LNCAP (cell line): ENCODE measurements around the gene AKT3.

Experiments
- TF ChIP-seq, protein P1 (sequence below): fragments of 450-650 bp; IDR thresholded peaks from 2 replicates; pipeline ENCODE4 v1.5.1; 2017; ENCODE audit warnings: mild to moderate bottlenecking

The AKT3 gene

DNA sequence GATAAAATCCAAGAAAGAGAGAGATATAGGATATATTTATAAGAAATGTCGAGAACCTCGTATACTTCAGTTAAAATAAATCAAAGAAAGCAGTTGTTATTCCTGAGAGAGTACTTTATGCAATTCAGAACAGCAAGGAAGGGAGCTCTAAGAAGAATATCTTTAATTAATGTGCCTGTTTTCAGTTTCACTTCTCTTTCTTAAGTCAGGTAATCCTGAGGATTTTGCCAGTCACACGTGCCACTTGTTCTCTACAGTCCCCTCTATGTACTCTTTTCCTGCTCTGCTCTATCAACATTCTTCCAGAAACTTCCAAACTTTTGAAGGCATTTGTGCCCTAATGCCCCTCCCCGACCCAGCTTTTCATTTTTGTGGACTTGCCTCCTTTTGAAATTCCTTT lies 211.9 kb downstream of the AKT3 start:
- TF ChIP-seq, protein P1, sequence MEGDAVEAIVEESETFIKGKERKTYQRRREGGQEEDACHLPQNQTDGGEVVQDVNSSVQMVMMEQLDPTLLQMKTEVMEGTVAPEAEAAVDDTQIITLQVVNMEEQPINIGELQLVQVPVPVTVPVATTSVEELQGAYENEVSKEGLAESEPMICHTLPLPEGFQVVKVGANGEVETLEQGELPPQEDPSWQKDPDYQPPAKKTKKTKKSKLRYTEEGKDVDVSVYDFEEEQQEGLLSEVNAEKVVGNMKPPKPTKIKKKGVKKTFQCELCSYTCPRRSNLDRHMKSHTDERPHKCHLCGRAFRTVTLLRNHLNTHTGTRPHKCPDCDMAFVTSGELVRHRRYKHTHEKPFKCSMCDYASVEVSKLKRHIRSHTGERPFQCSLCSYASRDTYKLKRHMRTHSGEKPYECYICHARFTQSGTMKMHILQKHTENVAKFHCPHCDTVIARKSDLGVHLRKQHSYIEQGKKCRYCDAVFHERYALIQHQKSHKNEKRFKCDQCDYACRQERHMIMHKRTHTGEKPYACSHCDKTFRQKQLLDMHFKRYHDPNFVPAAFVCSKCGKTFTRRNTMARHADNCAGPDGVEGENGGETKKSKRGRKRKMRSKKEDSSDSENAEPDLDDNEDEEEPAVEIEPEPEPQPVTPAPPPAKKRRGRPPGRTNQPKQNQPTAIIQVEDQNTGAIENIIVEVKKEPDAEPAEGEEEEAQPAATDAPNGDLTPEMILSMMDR: no peak

DNA sequence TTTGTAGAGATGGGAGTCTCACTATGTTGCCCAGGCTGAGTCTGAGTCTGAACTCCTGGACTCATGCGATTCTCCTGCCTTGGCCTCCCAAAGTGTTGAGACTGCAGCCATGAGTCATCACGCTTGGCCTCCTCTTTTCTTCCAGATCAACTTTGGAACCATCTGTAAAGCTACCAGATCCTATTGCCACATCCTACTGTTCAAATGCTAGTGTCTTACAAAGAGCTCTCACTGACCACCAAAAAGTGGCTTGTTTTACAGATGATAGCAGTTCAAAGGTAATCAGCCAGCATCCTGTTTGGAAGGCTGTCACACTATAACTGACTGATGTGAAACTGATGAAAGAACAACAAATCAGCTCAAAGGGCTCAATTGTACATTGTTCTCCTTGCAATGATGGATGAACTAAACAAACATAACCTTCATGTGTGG lies 221.6 kb downstream of the AKT3 start:
- TF ChIP-seq, protein P1: no peak

DNA sequence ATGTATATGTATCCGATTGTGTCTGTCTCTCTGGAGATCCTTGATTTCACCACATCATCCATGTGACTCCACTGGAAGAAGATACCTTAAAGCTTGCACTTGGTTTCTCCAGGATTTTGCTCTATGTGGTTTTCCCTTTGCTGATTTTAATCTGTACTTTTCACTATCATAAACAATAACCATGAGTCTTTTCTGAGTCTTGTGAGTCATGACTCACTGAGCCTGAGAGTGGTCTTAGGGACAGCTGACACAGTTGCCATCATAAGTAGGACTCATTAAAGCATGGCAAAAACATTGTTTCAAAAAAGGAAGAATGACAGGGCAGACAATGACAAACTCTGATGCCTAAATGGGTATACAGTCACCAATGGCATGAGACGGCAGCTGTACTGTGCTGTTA lies 226.2 kb downstream of the AKT3 start:
- TF ChIP-seq, protein P1: no peak

DNA sequence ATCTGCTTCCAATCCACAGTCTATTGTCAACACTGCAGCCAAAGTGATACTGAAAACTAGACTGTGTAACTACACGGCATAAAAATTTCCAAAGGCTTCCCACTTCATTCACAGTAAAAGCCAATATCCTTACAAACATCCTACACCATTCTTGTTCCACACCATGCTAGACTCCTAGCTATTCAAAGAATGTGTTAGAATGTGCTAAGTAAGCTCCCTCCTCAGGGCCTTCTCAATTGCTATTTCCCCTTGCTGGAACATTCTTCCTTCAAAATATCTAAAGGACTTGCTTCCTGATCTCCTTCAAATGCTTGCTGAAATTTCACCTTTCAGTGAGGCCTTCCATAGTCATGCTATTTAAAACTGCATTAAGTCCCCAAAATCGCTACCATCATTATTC lies 228.1 kb downstream of the AKT3 start:
- TF ChIP-seq, protein P1: no peak

DNA sequence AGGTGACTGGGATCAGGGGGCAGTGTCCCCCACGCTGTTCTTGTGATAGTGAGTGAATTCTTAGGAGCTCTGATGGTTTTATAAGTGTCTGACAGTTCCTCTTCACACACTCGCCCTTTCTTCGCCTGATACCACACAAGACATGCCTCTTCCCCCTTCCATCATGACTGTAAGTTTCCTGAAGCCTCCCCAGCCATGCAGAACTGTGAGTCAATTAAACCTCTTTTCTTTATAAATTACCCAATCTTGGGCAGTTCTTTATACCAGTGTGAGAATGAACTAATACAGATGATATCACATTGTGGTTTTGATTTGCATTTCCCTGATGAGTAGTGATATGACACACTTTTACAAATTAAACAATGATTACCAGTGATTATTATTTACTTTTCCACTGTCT lies 229.9 kb downstream of the AKT3 start:
- TF ChIP-seq, protein P1: no peak

DNA sequence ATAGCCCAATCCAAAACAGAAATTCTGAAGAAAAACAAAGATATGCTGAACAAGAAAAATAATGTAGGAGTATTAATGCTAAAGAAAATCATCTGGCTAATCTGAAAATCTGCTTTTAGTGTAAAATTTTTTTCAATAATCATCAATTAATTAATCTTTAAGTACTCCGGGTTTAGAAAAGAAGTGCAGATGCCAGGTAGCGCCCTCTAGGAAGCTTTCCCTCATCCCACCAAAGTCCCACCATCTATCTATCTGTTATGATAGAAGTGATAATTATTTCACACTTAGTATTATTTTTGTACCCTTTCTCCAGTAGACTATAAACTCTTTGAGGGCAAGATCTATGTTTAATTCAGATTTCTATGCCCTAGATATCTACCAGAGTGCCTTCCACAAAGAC lies 240.3 kb downstream of the AKT3 start:
- TF ChIP-seq, protein P1: 0 out of 2 replicates have a peak, but pooled peaks have one; percentile 11

DNA sequence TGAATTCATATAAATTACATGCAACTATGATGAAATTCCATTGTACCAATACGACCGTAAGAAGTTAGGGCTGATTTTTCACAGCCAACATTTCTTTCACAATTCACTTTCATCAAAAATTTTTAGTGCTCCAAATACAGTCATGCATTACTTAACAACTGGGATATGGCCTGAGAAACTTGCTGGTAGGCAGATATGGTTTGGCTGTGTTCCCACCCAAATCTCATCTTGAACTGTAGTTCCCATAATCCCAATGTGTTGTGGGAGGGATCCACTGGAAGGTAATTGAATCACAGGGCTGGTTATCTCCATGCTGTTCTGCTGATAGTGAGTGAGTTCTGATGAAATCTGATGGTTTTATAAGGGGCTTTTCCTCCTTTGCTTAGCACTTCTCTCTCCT lies 244.4 kb downstream of the AKT3 start:
- TF ChIP-seq, protein P1: no peak

DNA sequence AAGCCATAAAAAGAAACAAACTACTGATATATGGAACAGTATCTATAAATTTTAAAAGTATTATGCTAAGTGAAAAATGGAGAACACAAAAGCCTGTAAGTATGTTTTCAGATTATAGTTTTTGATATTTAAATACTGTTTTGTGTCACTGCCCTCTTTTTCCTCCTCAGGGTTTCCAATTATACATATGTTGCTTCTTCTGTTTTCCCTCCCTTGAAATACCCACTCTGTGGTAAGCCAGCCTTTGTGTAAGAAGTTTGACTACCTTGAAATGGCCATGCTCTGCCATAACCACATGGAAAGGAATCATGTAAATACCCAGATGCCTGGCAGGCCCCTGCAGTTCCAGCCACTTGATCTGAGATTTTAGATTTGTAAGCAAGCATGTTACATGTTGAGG lies 248.3 kb downstream of the AKT3 start:
- TF ChIP-seq, protein P1: no peak
